ENCODE measurements around the gene RAPGEF4.
"Not testable (repeated sequence)": the region's sequence is repeated elsewhere in the genome, so short reads cannot be mapped to it uniquely, and the experiment has no call there.

Gene RAPGEF4

DNA sequence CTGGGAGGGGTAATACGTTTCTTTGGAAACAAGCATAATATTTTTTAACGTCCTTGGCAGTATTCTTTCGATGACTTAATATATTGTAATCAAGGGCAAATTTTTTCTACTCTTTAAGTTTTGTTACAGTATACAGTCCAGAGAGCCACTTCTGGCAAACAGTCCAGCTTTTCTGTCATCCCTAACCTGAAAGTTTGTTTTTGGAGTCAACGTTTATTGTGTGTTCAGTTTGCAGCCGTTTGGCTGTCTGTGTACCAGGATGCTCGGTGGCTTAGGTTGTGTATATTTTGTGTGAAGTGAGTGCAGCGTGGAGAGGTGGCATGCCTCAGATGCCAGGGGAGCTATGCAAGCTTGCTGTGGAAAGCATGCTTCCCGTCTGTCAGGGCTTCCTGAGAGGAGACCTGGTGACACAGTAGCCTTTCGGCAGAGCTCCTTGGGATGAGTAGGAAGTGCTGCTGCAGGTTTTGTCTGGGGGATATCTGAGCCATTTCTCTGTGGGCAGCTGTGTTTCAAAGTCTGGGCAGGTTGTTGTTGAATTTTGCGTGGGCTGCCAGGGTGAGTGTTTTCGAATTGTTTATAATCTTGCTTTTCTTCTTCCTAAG lies 354.7 kb downstream of the RAPGEF4 start:
- TF ChIP-seq, protein P1, sequence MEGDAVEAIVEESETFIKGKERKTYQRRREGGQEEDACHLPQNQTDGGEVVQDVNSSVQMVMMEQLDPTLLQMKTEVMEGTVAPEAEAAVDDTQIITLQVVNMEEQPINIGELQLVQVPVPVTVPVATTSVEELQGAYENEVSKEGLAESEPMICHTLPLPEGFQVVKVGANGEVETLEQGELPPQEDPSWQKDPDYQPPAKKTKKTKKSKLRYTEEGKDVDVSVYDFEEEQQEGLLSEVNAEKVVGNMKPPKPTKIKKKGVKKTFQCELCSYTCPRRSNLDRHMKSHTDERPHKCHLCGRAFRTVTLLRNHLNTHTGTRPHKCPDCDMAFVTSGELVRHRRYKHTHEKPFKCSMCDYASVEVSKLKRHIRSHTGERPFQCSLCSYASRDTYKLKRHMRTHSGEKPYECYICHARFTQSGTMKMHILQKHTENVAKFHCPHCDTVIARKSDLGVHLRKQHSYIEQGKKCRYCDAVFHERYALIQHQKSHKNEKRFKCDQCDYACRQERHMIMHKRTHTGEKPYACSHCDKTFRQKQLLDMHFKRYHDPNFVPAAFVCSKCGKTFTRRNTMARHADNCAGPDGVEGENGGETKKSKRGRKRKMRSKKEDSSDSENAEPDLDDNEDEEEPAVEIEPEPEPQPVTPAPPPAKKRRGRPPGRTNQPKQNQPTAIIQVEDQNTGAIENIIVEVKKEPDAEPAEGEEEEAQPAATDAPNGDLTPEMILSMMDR (IDR thresholded peaks at IDR 0.05; ENCODE audit: insufficient read depth, low read depth, low read length, missing control alignments): no peak

DNA sequence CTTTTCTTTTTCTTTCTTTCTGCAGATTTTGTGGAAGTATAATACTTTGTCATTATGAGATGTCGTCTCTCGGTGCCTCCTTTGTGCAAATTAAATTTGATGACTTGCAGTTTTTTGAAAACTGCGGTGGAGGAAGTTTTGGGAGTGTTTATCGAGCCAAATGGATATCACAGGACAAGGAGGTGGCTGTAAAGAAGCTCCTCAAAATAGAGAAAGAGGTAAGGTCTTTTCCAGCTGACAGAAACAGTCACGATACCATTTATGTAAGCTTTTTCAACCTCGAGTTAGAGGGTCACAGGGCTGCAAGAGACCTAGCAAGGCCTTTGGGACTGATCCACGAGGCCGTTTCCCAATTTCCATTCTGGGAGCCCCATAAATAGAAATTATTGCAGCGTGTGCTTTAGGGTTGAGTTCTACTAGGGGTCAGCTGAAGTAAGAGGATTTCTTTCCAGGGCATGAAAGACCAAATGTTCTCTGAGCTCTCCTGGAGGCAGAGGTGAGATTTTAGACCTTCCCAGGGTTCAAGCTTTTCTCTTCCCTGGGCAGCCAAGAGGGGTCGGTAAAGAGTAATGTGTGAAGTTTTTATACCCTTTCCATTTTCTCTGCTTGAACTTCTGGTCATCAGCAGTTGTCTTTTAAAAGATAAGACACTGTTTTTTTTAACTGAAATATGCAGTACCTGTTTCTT lies 355.5 kb downstream of the RAPGEF4 start:
- no peak for DNase-seq (ENCODE audit: low read depth)
- no peak overlapping the region for H3K4me3 ChIP-seq (ENCODE audit: low read depth, low read length)
- TF ChIP-seq, protein P1 (IDR thresholded peaks at IDR 0.05; ENCODE audit: insufficient read depth, low read depth, low read length, missing control alignments): no peak

More for the DNA sequence above, 354.7 kb downstream of the RAPGEF4 start:
- DNase-seq (ENCODE audit: low read depth): no peak
- no peak overlapping the region for H3K4me3 ChIP-seq (ENCODE audit: low read depth, low read length)

DNA sequence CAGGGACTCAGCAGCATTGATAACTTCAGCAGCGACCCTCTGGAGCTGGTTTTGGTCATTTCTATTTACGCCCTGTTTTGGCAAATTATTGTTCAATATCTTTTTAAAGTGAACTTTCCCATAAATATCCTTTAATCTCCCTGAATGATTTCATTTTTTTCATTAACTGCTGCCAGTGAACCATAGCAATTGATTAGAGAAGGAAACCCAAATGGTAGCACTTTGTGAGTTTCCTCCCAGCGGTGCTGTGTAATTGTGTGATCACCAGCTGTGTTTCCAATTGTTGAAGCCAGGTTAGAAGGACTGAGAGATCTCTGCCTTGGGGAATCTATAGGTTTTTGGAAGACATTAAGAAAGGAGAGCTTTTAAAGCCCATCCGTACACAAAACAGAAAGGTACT lies 356.3 kb downstream of the RAPGEF4 start:
- DNase-seq (ENCODE audit: low read depth): no peak
- H3K4me3 ChIP-seq (ENCODE audit: low read depth, low read length): no peak overlapping the region
- TF ChIP-seq, protein P1 (IDR thresholded peaks at IDR 0.05; ENCODE audit: insufficient read depth, low read depth, low read length, missing control alignments): no peak

DNA sequence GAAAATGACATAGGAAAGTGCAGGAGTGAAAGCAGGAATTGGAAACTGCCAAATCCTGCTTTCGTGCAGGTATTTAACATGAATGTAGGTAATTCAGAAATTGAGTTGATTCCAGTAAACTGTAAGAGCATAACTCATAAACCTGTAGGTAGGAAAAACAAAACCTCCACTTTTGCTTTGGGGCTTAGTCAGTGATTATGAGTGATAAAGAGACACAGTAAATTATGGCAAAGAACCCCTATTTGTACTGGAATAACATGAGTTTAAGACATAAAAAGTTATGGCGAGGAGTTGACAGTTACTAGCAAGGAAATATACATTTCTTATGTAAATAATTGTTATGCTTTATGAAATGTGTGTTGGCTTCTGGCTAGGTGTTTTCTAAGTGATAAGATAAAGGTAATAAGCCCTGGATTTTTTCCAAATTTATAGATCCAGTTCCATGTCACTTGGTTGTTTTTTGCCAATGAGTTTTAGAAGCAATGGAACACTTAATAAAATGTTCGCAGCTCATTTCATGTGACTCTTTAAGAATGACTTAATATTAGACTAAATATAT lies 357.3 kb downstream of the RAPGEF4 start:
- DNase-seq (ENCODE audit: low read depth): no peak
- no peak overlapping the region for H3K4me3 ChIP-seq (ENCODE audit: low read depth, low read length)
- TF ChIP-seq, protein P1 (IDR thresholded peaks at IDR 0.05; ENCODE audit: insufficient read depth, low read depth, low read length, missing control alignments): no peak

DNA sequence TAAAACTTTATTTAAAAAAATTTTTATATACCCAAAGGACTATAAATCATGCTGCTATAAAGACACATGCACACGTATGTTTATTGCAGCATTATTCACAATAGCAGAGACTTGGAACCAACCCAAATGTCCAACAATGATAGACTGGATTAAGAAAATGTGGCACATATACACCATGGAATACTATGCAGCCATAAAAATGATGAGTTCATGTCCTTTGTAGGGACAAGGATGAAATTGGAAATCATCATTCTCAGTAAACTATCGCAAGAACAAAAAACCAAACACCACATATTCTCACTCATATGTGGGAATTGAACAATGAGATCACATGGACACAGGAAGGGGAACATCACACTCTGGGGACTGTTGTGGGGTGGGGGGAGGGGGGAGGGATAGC lies 358.0 kb downstream of the RAPGEF4 start:
- DNase-seq (ENCODE audit: low read depth); H3K4me3 ChIP-seq (ENCODE audit: low read depth, low read length): not testable (repeated sequence)

DNA sequence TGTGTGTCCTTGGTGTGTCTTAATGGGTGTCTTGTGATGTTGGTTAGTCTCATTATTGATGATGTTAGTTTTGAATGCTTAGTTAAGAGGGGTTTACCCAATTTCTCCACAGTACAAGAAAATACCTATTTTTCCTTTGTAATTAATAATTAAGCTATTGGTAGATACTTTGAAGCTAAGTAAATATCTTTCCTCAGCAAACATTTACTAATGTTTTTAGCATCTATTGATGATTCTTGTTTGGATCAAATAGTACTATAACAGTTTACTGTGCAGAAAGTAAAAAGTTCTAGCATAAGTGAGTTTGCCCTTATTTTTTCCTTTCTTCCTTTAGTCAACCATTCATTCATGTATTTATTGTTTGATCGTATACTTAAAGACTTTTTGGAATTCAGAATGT lies 359.1 kb downstream of the RAPGEF4 start:
- H3K4me3 ChIP-seq (ENCODE audit: low read depth, low read length): no peak overlapping the region
- no peak for DNase-seq (ENCODE audit: low read depth)
- TF ChIP-seq, protein P1 (IDR thresholded peaks at IDR 0.05; ENCODE audit: insufficient read depth, low read depth, low read length, missing control alignments): no peak

DNA sequence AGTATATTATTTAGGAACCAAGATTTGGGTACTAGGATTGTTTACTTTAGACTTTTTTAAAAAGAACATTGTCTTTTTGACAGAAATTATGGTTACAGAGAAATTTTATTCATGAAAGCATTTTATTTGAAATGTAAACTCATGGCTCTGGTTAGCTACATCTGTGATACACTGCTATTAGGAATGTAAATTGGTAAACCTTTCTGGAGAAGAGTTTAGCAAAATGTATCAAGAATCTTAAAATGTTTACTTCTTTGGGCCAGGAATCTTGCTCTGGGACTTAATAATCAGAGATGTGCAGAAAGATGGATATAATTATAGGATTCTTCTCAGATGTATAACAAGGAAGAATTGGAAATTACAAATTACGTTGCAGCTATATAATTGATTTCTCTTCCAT lies 359.7 kb downstream of the RAPGEF4 start:
- DNase-seq (ENCODE audit: low read depth): no peak
- TF ChIP-seq, protein P1 (IDR thresholded peaks at IDR 0.05; ENCODE audit: insufficient read depth, low read depth, low read length, missing control alignments): no peak
- no peak overlapping the region for H3K4me3 ChIP-seq (ENCODE audit: low read depth, low read length)
